ENCODE results near the gene CD19.

DNA sequence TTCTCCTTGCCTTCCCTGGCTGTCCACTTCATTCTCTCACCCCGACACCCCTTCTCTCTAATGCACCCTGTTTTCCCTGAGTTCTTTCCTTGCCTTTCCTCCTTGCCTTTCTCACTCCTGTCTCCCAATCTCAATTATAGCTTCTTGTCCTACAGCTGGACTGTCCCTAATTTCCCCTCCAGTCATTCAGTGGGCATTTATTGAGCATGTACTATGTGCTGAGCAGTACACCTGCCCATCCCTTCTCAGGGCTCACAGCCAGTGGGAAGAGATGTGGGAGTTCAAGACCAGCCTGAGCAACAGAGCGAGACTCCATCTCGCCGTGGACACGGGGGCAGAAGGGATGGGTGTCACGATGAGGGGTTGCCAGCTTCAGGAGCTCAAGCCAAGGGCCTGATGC is 47.7 kb upstream of the CD19 start:
- TF ChIP-seq CTCF (IDR thresholded peaks at IDR 0.05), result no peak
- TF ChIP-seq POLR2A (IDR thresholded peaks at IDR 0.05), result no peak
